GM12873 (cell line): ENCODE results near the gene DHPS.

ENCODE experiments used
- CTCF ChIP-seq: IDR thresholded peaks from 2 replicates; pipeline ENCODE4 v1.5.1; 2012; ENCODE audit warnings: low read depth, mild to moderate bottlenecking, moderate library complexity, low read length, control low read depth; ENCODE audit not compliant: insufficient read depth; ENCODE audit errors: missing control alignments

The DHPS gene

GRCh38 chr19:12656899-12657571, 24.6 kb downstream of the DHPS start:
- TF ChIP-seq CTCF = no peak

GRCh38 chr19:12655546-12655945, 26.1 kb downstream of the DHPS start:
- no peak for TF ChIP-seq CTCF

- TF ChIP-seq CTCF = no peak
Measured at GRCh38 chr19:12652219-12652618, 29.5 kb downstream of the DHPS start.

DNA sequence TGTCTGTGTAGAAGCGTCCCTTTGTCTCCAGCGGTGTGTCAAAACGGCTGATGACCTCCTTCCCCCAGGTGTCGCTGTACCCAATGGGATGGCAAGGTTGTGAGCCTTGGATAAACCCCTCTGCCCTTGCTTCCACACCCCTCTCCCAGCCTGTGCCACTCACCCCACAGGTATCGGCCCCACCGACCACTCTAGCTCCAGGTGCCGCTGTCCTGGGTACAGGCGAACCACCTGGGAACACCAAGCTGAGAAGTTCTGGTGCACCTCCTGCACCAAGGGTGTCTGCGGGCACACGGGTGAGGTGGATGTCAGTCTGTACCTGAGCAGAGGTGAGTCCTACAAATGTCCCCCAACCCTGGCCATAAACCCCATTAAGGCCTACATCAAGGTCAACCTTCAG, 31.7 kb downstream of the DHPS start:
- TF ChIP-seq CTCF = no peak

GRCh38 chr19:12648088-12648487, 33.6 kb downstream of the DHPS start:
- TF ChIP-seq CTCF = no peak

DNA sequence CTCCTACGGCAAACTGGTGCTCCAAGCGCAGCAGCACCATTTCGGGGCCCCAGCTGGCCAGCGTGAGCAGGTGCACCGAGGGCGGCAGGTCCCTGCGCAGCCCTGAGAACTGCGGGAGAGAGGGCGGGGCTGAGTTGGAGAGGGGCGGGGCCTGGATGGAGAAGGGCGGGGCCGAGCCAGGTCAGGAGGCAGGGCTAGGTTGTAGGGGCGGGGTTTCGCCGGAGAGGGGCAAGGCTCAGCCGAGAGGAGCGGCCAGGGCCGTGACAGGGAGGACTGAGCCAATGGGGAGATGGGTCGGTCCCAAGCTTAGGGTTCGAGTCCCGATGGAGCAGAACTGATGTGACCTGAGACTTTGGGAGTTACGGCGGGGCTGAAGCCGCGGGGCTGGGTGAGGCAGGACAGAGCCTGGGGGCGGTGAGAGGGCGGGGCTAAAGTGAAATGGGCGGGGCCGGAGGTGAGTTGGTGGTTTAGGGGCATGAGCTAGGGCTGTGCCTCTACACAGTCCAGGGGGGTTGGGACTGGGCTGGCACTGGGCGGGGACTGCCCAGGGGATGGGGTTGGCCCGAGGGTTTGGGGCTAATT, 34.1 kb downstream of the DHPS start:
- TF ChIP-seq CTCF = no peak

DNA sequence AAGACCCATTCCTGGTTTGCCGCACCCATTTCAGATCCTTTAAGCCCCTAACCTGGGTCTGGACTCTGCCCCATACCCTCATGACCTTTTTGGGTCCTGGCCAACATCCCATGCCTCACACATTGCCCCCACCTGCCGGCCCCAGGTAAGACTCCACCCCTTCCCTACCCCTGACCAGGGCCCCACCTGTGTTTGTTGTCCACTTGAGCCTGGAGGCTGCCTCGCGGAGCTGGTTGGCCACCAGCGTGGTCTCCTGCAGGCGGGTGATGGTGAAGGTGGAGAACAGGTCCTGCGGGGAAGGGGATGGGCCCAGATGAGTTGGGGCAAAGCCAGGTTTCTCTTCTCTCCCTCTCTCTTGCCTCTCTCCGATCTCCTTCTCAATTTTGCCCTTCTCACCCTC, 34.6 kb downstream of the DHPS start:
- TF ChIP-seq CTCF = no peak
